PC-9 (cell line): ENCODE measurements around the gene CD79B. TPM values are rescaled to one million over a fixed set of nuclear protein-coding genes. Genes with fewer than 3 reads are reported as not detected.
"Not testable (repeated sequence)": the region's sequence is repeated elsewhere in the genome, so short reads cannot be mapped to it uniquely, and the experiment has no call there.

Experiments
- BruUV-seq: library from RNA; stranded (reverse); fragments of 400-500 nt; replicated peaks from 2 replicates; lab custom pipeline; 2021; lab: Mats Ljungman, UMichigan
- CTCF ChIA-PET: fragments of 300-600 bp; sonication (Branson Sonifier 250); formaldehyde crosslinking; loops from one replicate; lab custom pipeline; 2022; ENCODE audit warnings: antibody characterized with exemption; lab: Charles Lee
- POLR2A ChIA-PET: fragments of 300-600 bp; sonication (Branson Sonifier 250); formaldehyde crosslinking; loops from one replicate; lab custom pipeline; 2022; ENCODE audit warnings: antibody characterized with exemption; ENCODE audit not compliant: unreplicated experiment; lab: Charles Lee
- DNase-seq, 2 experiments: peaks; one replicate each; pipeline versions ENCODE4 v3.0.0 to v3.0.0-alpha.2; 2015 to 2022; ENCODE audit warnings: mixed read lengths in 1 of 2
- H2AFZ ChIP-seq: fragments of 200-600 bp; sonication (generic); 2 replicates; pipeline ENCODE4 v1.8.1; 2017; ENCODE audit warnings: antibody characterized with exemption
- H3F3A ChIP-seq: fragments of 200-600 bp; sonication (generic); 2 replicates; pipeline ENCODE4 v1.8.1; 2017; ENCODE audit warnings: antibody characterized with exemption, mild to moderate bottlenecking, low read depth; ENCODE audit not compliant: insufficient read depth
- H3K27ac ChIP-seq: fragments of 200-600 bp; sonication (generic); 2 replicates; pipeline ENCODE4 v1.6.1; 2016; ENCODE audit warnings: mixed run types
- H3K27me3 ChIP-seq: fragments of 200-600 bp; sonication (generic); 2 replicates; pipeline ENCODE4 v1.6.1; 2016; ENCODE audit warnings: low read depth, mixed run types; ENCODE audit not compliant: insufficient read depth
- H3K36me3 ChIP-seq: fragments of 200-600 bp; sonication (generic); 2 replicates; pipeline ENCODE4 v1.6.1; 2016; ENCODE audit warnings: low read depth, mixed run types
- H3K4me1 ChIP-seq: fragments of 200-600 bp; sonication (generic); replicated peaks from 2 replicates; pipeline ENCODE4 v1.6.1; 2016; ENCODE audit warnings: mixed run types; ENCODE audit not compliant: insufficient read depth
- H3K4me2 ChIP-seq: fragments of 200-600 bp; sonication (generic); 2 replicates; pipeline ENCODE4 v1.6.1; 2017; ENCODE audit warnings: mixed run types
- H3K4me3 ChIP-seq: fragments of 200-600 bp; sonication (generic); 2 replicates; pipeline ENCODE4 v1.6.1; 2016; ENCODE audit warnings: mixed run types
- H3K79me2 ChIP-seq: fragments of 200-600 bp; sonication (generic); 2 replicates; pipeline ENCODE4 v1.6.1; 2017; ENCODE audit warnings: low read depth, mixed run types
- H3K9me2 ChIP-seq: fragments of 200-600 bp; sonication (generic); 2 replicates; pipeline ENCODE4 v1.8.1; 2017; ENCODE audit warnings: mild to moderate bottlenecking; ENCODE audit not compliant: insufficient read depth
- H3K9me3 ChIP-seq: fragments of 200-600 bp; sonication (generic); 2 replicates; pipeline ENCODE4 v1.8.1; 2016; ENCODE audit warnings: low read depth; ENCODE audit not compliant: insufficient read depth
- H4K20me1 ChIP-seq: fragments of 200-600 bp; sonication (generic); 2 replicates; pipeline ENCODE4 v1.8.1; 2017; ENCODE audit not compliant: insufficient read depth
- CTCF ChIP-seq: fragments of 200-600 bp; sonication (generic); conservative IDR thresholded peaks from 2 replicates; pipeline ENCODE4 v1.6.1; 2017; ENCODE audit warnings: mixed run types, antibody characterized with exemption, mild to moderate bottlenecking, moderate library complexity
- EZH2 ChIP-seq: fragments of 200-600 bp; sonication (generic); IDR thresholded peaks from 2 replicates; pipeline ENCODE4 v1.8.0; 2017; ENCODE audit warnings: antibody characterized with exemption, low read depth
- intact Hi-C: fragments of 100-400 bp; cut with micrococcal nuclease; formaldehyde crosslinking; loops from one replicate; pipeline ENCODE4 v1.10.0; 2022; ENCODE audit not compliant: unreplicated experiment
- total RNA-seq: library from RNA; stranded (reverse); gene quantifications from 2 replicates; pipeline ENCODE4 v1.2.3, GENCODE V29; 2021

Gene CD79B
- total RNA-seq, 1 experiment from 2014 or later: not detected

GRCh38 chr17:63910096-63910495 lies 22.0 kb downstream of the CD79B start:
- BruUV-seq: no TSS peak
- Histone ChIP-seq H3K4me3 (no peak overlapping the region), H4K20me1 (no peaks in the 10 kb centered on the region), H3K4me2 (no peak overlapping the region), H2AFZ (no peak overlapping the region), H3K9me2 (no peaks in the 10 kb centered on the region), H3K27ac (no peak overlapping the region), H3K4me1 (0 out of 2 replicates have a peak, but pooled peaks cover 4% of the 10 kb centered on the region), H3F3A (no peaks in the 10 kb centered on the region), H3K27me3 (peaks cover 15% of the 10 kb centered on the region; the same call in 1 of the 2 replicates), H3K9me3 (no peaks in the 10 kb centered on the region), H3K36me3 (no peaks in the 10 kb centered on the region), H3K79me2 (no peaks in the 10 kb centered on the region)
- intact Hi-C loops: loop anchor here (10.0 kb wide), 1 partner anchor 505 kb away; no protein-coding TSS in a partner anchor
- ChIA-PET POLR2A (no interaction called here), CTCF (no interaction called here)
- TF ChIP-seq CTCF (no peak), EZH2 (no peak)
- no peak for DNase-seq

- BruUV-seq, H3K36me3 ChIP-seq, POLR2A ChIA-PET: not testable (repeated sequence)
These were observed 22.5 kb downstream of the CD79B start for GRCh38 chr17:63909586-63909985.

GRCh38 chr17:63907161-63907778 lies 24.9 kb downstream of the CD79B start:
- POLR2A ChIA-PET, CTCF ChIA-PET, H3K36me3 ChIP-seq: not testable (repeated sequence)

More at GRCh38 chr17:63909586-63909985, 22.5 kb downstream of the CD79B start:
- H3K4me3 ChIP-seq, H3K4me2 ChIP-seq, H4K20me1 ChIP-seq, CTCF ChIA-PET, H3K9me2 ChIP-seq, H3K9me3 ChIP-seq, H2AFZ ChIP-seq, H3K27ac ChIP-seq, H3K4me1 ChIP-seq, H3F3A ChIP-seq, intact Hi-C loops, H3K79me2 ChIP-seq, DNase-seq: not testable (repeated sequence)
- peaks cover 15% of the 10 kb centered on the region; the same call in 1 of the 2 replicates for H3K27me3 ChIP-seq

GRCh38 chr17:63904796-63905195 lies 27.3 kb downstream of the CD79B start:
- H3K9me2 ChIP-seq, DNase-seq, intact Hi-C loops, H2AFZ ChIP-seq, BruUV-seq, H3K36me3 ChIP-seq, H3K4me3 ChIP-seq, H4K20me1 ChIP-seq, H3K9me3 ChIP-seq, H3F3A ChIP-seq, H3K27ac ChIP-seq, H3K4me1 ChIP-seq, H3K4me2 ChIP-seq, H3K79me2 ChIP-seq: not testable (repeated sequence)
- CTCF ChIA-PET: interaction anchor here (0.6 to 0.7 kb wide), 2 partner anchors 303 to 514 kb away, joined by 3 read pairs; no protein-coding TSS in a partner anchor
- POLR2A ChIA-PET: interaction anchor here (0.7 kb wide), 1 partner anchor 66 kb away, joined by 6 read pairs; no protein-coding TSS in a partner anchor
- peaks cover 27% of the 10 kb centered on the region for H3K27me3 ChIP-seq

More at GRCh38 chr17:63907161-63907778, 24.9 kb downstream of the CD79B start:
- H3K4me1 ChIP-seq, H3K4me3 ChIP-seq, intact Hi-C loops, H4K20me1 ChIP-seq, H3K4me2 ChIP-seq, H3K9me2 ChIP-seq, BruUV-seq, H3K79me2 ChIP-seq, H3K27ac ChIP-seq, H3K9me3 ChIP-seq, DNase-seq, H3F3A ChIP-seq, H2AFZ ChIP-seq: not testable (repeated sequence)
- 0 out of 2 replicates have a peak, but pooled peaks have one; percentile 38 for TF ChIP-seq CTCF
- H3K27me3 ChIP-seq: peaks cover 17% of the 10 kb centered on the region; the same call in 1 of the 2 replicates
